ENCODE results near the gene PSG5.
"Not testable (repeated sequence)": the region's sequence is repeated elsewhere in the genome, so short reads cannot be mapped to it uniquely, and the experiment has no call there.

Gene PSG5

GRCh38 chr19:43186311-43186935, at the start of gene PSG5:
TSS of gene PSG5 (minus strand) at chr19:43186536. CDS start at chr19:43186405, 131 bp downstream.
- not testable (repeated sequence) for DNase-seq

- not testable (repeated sequence) for DNase-seq
These were observed 49.4 kb upstream of the PSG5 start for GRCh38 chr19:43235686-43236085.

DNA sequence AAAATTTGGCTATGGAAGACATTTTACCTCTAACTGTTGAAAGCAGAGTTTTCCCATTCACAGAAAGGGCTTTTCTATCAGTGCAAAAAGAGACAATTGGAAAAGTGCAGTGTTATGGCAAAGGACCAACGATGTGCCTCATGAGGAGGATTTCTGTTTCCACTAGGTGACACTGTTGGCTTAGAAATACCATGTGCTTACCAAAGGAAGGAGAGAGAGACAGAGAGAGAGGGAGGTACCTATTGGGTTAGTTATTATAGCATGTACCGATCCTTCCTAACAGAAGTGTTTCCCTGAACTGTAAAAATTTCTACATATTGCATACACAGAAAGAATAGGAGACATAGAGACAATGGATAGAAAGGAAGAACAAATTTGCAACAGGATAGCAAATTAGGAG, 43.0 kb upstream of the PSG5 start:
- no peak for DNase-seq

GRCh38 chr19:43228730-43229129, 42.4 kb upstream of the PSG5 start:
- DNase-seq, result not testable (repeated sequence)

- not testable (repeated sequence) for DNase-seq
These were observed 40.6 kb upstream of the PSG5 start for GRCh38 chr19:43226986-43227385.

- DNase-seq, result no peak
These were observed 38.5 kb upstream of the PSG5 start for GRCh38 chr19:43224855-43225253.

DNA sequence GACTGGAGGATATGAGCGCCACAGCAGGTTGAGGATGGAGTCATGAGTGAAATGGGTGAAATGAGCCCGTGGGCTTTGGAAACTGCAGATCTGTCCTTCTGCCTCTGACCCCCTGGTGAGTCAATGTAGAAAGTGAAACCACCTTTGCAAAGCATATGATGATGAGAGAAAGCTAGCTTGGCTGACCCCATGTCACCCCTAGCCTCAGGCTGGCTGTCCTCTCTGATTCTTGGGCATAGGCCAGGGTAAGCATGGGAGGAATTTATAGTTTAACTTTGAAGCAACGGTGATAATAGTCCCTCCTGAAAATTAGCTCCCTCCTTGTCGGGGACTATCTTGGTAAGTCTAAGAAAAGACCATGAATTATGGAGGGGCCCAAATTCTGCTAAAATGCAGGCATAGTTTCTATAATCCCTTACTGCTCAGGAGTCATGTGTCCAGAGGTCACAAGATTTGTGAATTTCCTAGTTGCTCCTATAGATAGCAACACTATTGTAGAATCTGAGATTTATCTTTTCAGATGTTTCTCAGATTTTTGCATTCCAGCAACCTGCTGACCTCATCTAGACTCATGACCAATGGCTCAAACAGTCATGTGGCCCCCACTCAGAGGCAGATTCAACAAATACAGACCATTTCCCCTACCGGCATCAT, 38.0 kb upstream of the PSG5 start:
- not testable (repeated sequence) for DNase-seq

GRCh38 chr19:43221891-43222290, 35.6 kb upstream of the PSG5 start:
- not testable (repeated sequence) for DNase-seq

DNA sequence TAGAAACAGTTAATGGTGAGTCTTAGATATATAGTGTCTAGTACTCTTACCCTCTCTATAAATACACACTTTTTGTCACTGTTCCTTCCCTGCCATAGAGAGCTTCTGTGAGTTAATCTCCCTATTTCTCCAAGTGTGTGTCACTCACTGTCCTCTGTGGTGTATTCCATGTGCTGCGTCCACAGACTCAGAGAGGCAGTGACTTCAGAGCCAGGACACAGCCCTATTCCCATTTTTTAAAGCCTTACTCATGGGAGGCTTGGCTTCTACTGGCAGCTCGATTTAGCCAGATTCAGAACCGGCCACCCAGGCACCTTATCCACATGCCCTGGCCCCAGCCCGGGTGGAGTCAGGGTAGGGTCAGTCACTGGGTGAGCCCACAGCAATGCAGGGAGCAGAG, 32.8 kb upstream of the PSG5 start:
- DNase-seq, result not testable (repeated sequence)

GRCh38 chr19:43215881-43216280, 29.5 kb upstream of the PSG5 start:
- DNase-seq, result not testable (repeated sequence)

DNA sequence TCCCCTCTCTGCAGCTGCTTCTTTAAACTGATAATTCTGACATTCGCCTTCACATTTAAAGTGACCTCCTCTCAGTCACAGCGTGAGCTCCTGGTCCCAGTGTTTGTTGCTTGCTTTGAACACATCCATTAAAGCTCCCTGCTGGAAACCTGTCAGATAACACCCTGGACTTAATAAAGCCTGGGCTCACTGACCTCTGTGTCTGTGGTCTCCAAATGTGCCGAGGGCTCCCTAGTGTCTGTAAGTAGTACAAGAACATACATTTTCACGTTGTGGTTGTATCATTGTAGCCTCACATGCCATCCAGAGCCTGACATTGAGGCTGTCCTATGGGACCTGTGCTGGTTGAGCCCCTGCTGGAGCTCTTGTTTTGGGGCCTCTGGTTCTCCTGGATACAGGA, 21.7 kb upstream of the PSG5 start:
- DNase-seq, result no peak

- peak; percentile 16 for DNase-seq
These were observed 20.8 kb upstream of the PSG5 start for GRCh38 chr19:43207174-43207573.

DNA sequence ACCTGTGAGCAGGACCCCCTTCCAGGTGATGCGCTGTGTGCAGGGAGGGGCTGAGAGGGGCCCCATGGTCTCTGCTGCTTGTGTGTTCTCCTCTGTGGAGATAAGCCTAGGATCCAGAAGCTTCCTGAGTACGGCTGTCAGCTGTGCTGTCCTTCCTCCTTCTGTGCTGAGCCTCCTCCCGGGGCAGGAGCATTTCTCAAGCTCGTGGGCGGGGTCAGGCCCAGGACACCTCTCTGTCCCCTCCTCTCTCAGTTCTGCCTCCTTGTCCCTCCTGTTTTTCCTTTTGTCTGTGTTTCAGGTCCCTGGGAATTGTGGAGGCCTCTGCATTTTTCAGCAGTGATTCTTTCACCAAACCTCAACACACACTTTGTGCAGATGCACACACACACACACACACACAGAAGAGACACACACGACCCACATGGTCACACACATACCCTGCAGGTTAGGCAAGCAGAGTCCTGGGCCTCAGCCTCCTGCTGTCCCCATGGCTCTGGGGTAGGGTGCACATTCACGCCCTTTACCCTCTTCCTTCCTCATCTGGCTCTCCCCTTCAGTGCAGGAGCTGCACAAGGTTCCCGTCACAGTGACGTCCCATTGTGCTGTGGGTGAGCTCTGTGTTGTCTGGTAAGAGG, 19.3 kb upstream of the PSG5 start, which contains the start of gene PSG4:
Gene PSG4, minus strand, starts transcription at position 168 of the 635 bp plus-strand sequence. Its CDS starts 102 bp downstream, at position 66.
- DNase-seq, result not testable (repeated sequence)

GRCh38 chr19:43203611-43204010, 17.3 kb upstream of the PSG5 start:
- not testable (repeated sequence) for DNase-seq

DNA sequence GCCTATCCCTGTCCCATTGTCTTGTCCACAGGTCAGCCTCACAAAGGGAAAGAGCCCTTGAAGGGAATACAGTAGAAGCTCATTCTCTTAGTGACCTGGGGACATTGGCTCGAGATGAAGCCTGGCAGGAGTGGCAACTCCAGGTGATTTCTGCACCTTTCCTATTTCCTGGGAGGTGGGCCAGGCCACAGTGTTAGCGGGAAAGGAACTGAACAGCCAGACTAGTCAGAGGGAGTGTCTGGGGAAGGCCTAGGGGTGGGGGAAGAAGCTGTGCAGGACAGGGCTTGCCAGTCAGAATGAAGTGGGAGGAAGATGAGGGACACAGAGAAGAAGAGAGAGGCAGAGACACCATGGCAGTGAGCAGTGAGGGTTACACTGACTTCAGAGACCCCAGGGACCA, 15.6 kb upstream of the PSG5 start:
- not testable (repeated sequence) for DNase-seq

DNA sequence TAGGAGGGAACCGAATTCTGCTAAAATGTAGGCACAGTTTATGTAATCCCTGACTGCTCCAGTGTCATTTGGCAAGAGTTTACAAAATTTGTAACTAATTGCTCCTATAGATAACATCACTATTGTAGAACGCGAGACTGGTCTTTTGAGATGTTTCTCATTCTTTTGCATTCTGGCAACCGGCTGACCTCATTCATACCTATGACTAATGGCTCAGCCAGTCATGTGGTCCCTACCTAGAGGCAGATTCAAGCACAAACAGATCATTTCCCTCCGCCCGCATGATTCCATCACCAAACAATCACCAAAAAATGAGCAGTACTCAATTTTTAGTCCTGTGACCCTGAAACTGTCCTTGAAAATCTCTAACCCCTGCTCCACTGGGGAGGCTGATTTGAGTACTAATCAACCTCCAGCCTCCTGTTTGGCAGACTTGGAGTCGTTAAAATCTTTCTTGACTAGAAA, 15.0 kb upstream of the PSG5 start:
- not testable (repeated sequence) for DNase-seq

DNA sequence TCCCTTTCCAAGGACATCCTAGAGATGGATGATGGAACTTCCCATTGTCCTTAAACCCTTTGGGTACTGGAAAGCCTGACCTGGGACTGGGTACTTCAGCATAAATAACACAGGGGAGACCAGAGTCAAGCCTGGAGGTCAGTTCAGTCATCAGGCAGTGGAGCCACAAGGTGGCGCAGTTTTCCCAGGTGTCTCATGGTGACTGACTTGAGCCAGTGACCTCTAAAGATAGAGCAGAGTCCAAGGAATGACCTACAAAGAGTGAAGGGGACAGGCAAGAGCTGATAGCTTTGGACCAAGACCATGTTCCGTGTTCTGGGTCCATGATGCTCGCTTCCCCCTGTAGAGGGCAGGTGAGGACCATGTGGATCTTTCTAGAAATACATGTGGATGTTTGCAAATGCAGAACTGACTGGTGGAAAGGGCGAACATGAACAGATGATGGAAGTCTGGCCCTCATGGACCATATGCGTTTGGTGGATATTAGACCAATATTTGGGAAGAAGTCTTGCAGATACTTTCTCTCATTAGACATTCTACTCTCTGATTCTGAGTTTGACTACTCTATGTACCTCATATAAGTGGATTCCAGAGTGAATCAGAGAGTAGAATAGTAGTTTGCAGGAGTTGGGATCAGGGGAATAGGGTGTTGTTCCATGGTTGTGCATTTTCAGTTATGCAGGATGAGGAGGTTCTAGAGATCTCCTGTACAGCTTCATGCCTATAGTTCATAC, 12.5 kb upstream of the PSG5 start:
- not testable (repeated sequence) for DNase-seq

- not testable (repeated sequence) for DNase-seq
These were observed 11.5 kb upstream of the PSG5 start for GRCh38 chr19:43197666-43198397.

DNA sequence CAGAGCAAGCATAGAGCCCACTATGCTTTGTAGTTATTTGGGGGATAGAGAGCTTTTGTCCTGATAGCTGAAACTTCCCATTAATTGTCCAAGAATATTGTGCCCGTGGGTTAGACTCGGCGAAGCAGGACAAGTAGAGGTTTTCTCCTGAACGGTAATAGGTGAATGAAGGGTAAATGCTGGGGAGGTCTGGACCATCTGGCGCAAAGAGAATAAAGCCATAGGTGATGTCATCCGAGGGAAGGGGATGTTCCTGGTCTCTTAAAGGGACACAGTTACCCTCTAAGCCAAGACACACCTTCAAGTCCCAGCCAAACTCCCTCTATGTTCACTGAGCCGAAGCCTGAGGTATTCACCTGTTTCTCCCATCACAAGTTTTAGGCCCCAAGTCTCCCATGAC, 8.1 kb upstream of the PSG5 start:
- not testable (repeated sequence) for DNase-seq

GRCh38 chr19:43192381-43193155, 6.2 kb upstream of the PSG5 start:
- DNase-seq, result not testable (repeated sequence)

DNA sequence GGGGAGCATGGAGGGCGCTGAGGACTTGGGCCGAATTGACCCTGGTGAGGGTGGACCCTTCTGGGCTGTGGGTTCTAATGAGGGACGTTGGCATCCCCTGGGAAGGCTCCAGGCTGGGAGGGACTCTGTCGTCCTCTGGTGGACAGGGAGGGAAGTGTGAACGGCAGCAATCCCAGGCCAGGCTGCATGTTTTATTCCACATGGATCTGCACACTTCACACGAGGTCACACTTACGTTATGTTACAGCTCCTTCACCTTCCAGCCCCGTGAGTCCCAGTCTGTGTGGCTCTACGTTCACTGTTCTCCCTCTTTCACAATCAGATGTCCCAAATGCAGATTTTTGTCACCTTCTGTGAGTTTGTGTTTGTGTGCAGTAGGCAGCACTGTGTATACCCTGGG, 1.8 kb upstream of the PSG5 start:
- DNase-seq, result not testable (repeated sequence)
